KMS-11 (cell line): ENCODE data around the gene GMPR.

Experiments
- H2AFZ ChIP-seq: fragments of 200-600 bp; sonication (generic); 2 replicates; pipeline ENCODE4 v1.6.1; 2016; ENCODE audit warnings: antibody characterized with exemption, mixed run types, low read depth
- H3K27ac ChIP-seq: fragments of 200-600 bp; sonication (generic); 2 replicates; pipeline ENCODE4 v1.6.1; 2016; ENCODE audit warnings: mild to moderate bottlenecking, mixed run types
- H3K27me3 ChIP-seq: fragments of 200-600 bp; sonication (generic); 2 replicates; pipeline ENCODE4 v1.6.1; 2017; ENCODE audit warnings: mild to moderate bottlenecking, low read depth, mixed run types, moderate library complexity; ENCODE audit not compliant: insufficient read depth
- H3K36me3 ChIP-seq: fragments of 200-600 bp; sonication (generic); 2 replicates; pipeline ENCODE4 v1.6.1; 2017; ENCODE audit warnings: mild to moderate bottlenecking, mixed run types; ENCODE audit not compliant: insufficient read depth
- H3K4me1 ChIP-seq: fragments of 200-600 bp; sonication (generic); 2 replicates; pipeline ENCODE4 v1.6.1; 2016; ENCODE audit warnings: mild to moderate bottlenecking, low read depth, mixed run types; ENCODE audit not compliant: poor library complexity, severe bottlenecking
- H3K4me2 ChIP-seq: fragments of 200-600 bp; sonication (generic); 2 replicates; pipeline ENCODE4 v1.7.0; 2016; ENCODE audit warnings: mild to moderate bottlenecking, mixed run types
- H3K4me3 ChIP-seq: fragments of 200-600 bp; sonication (generic); IDR thresholded peaks from 2 replicates; pipeline ENCODE4 v1.6.1; 2017; ENCODE audit warnings: low read depth, low read length, mixed read lengths; ENCODE audit not compliant: insufficient read depth
- H3K79me2 ChIP-seq: fragments of 200-600 bp; sonication (generic); 2 replicates; pipeline ENCODE4 v1.6.1; 2016; ENCODE audit warnings: low read depth, mixed run types; ENCODE audit not compliant: insufficient read depth
- H3K9ac ChIP-seq: fragments of 200-600 bp; sonication (generic); 2 replicates; pipeline ENCODE4 v1.6.1; 2016; ENCODE audit warnings: mild to moderate bottlenecking, mixed run types
- H4K20me1 ChIP-seq: fragments of 200-600 bp; sonication (generic); 2 replicates; pipeline ENCODE4 v1.6.1; 2016; ENCODE audit warnings: mild to moderate bottlenecking, mixed run types; ENCODE audit not compliant: insufficient read depth
- TF ChIP-seq, protein P1 (sequence below): fragments of 200-600 bp; sonication (generic); conservative IDR thresholded peaks from 2 replicates; pipeline ENCODE4 v1.6.1; 2017; ENCODE audit warnings: low read depth, mild to moderate bottlenecking, antibody characterized with exemption, low read length, moderate library complexity, mixed read lengths

The GMPR gene

DNA sequence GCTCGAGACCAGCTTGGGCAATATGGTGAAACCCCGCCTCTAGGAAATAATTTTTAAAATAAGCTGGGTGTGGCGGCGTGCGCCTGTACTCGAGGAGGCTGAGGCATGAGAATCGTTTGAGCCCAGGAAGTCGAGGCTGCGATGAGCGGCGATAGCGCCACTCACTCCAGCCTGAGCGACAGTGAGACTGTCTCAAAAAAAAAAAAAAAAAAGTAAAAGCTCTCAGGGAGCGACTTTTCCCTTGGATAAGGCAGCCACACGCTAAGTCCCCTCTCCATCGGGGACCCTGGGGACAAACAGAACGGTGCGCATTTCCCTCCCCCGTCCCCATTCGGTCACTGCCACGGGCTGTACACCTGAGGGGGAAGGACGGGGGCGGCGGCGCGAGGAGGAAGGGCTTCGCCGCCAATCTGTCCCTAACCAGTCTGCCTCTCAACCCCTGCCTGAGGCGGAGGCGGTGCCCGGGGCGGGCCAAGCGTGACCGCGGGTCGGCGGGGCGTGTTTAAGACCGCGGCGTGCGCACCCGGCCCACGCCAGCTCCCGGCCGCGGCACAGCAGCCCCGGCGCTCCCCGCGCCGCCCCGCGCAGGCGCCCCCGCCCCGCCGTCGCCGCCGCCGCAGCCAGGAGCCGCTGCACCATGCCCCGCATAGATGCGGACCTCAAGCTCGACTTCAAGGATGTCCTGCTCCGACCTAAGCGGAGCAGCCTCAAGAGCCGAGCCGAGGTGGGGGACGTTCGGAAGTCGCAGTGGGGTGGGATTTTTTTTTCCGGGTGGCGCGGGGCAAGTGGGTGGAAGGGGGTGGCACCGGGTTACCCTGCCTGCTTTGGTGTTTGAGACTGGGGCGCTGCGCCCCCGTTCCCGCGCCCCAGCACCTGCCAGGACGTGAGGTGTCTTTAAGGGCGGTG lies at the start of gene GMPR:
Gene GMPR (plus strand): TSS at position 531 of the 906 bp plus-strand sequence. CDS start 107 bp downstream, at position 638.
- peak within 1 kb of the TSS; percentile 80 for H3K4me2 ChIP-seq
- no peaks in the 10 kb centered on the region for H4K20me1 ChIP-seq
- TF ChIP-seq, protein P1, sequence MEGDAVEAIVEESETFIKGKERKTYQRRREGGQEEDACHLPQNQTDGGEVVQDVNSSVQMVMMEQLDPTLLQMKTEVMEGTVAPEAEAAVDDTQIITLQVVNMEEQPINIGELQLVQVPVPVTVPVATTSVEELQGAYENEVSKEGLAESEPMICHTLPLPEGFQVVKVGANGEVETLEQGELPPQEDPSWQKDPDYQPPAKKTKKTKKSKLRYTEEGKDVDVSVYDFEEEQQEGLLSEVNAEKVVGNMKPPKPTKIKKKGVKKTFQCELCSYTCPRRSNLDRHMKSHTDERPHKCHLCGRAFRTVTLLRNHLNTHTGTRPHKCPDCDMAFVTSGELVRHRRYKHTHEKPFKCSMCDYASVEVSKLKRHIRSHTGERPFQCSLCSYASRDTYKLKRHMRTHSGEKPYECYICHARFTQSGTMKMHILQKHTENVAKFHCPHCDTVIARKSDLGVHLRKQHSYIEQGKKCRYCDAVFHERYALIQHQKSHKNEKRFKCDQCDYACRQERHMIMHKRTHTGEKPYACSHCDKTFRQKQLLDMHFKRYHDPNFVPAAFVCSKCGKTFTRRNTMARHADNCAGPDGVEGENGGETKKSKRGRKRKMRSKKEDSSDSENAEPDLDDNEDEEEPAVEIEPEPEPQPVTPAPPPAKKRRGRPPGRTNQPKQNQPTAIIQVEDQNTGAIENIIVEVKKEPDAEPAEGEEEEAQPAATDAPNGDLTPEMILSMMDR: no peak
- H3K36me3 ChIP-seq: no peaks in the 10 kb centered on the region
- no peak within 1 kb of the TSS for H3K4me3 ChIP-seq
- no peaks in the 10 kb centered on the region for H3K79me2 ChIP-seq
- peak within 1 kb of the TSS; percentile 59; the same call in 1 of the 2 replicates for H2AFZ ChIP-seq
- no peak within 1 kb of the TSS; the same call in 1 of the 2 replicates for H3K9ac ChIP-seq
- H3K27me3 ChIP-seq: no peaks in the 10 kb centered on the region; the same call in 1 of the 2 replicates
- H3K27ac ChIP-seq: no peak within 1 kb of the TSS
- H3K4me1 ChIP-seq: peaks cover 23% of the 10 kb centered on the region

- no peaks in the 10 kb centered on the region for H4K20me1 ChIP-seq
- no peaks in the 10 kb centered on the region for H3K27me3 ChIP-seq
- no peaks in the 10 kb centered on the region for H3K4me1 ChIP-seq
- H3K79me2 ChIP-seq: no peaks in the 10 kb centered on the region
- TF ChIP-seq, protein P1: no peak
- H3K4me3 ChIP-seq: no peak overlapping the region
- no peak overlapping the region for H3K27ac ChIP-seq
- no peaks in the 10 kb centered on the region for H3K36me3 ChIP-seq
- no peak overlapping the region for H3K9ac ChIP-seq
- no peak overlapping the region for H2AFZ ChIP-seq
- H3K4me2 ChIP-seq: no peak overlapping the region
These were observed 48.2 kb upstream of the GMPR start for GRCh38 chr6:16190214-16190613.

DNA sequence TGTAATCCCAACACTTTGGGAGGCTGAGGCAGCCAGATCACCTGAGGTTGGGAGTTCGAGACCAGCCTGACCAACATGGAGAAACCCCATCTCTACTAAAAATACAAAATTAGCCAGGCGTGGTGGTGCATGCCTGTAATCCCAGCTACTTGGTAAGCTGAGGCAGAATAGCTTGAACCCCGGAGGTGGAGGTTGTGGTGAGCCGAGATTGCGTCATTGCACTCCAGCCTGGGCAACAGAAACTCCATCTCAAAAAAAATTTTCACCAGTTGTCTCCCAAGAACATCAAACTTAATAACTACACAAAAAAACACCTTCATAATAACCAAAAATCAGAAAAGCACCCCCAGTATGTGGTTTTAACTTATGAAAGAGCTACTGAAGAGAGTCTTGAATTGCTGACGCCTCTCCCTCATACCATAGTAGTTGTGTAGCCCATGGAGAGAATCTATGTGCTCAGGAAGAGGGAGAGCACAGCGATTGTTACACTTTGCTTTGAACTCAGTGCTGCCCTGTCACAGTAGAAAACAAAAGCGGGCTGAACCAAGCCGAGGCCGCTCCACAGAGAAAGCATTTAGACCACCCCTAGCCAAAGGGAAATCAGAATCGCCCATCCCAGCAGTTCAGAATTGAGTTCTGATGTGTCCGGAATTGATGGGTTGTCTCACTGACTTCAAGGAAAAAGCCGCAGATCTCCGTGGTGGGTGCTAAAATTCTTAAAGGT lies 42.0 kb upstream of the GMPR start:
- Histone ChIP-seq H3K36me3 (no peaks in the 10 kb centered on the region), H3K4me2 (no peak overlapping the region), H3K27ac (no peak overlapping the region), H4K20me1 (no peaks in the 10 kb centered on the region), H3K4me1 (no peaks in the 10 kb centered on the region), H2AFZ (no peak overlapping the region), H3K9ac (no peak overlapping the region), H3K27me3 (no peaks in the 10 kb centered on the region), H3K4me3 (no peak overlapping the region), H3K79me2 (no peaks in the 10 kb centered on the region)
- TF ChIP-seq, protein P1: no peak

DNA sequence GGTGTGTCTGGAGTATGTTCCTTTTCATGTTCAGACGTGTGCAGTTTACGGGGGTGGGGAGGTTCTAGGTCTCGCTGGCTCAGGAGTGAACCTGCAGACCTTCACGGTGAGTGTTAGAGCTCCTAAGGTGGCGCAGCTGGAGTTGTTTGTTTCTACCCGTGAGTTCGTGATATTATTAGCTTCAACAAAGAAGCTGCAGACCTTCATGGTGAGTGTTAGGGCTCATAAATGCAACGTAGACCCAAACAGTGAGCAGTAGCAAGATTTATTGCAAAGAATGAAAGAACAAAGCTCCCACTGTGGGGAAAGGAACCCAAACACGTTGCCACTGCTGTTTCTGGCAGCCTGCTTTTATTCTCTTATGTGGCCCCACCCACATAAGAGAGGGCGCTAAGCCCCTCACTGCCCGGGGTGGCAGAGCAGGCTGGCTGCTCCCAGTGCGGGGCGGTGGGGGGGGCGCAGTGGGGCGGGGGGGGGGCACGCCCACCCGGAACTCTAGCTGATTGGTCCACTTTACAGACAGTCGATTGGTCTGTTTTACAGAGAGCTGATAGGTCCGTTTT lies 41.3 kb upstream of the GMPR start:
- no peak overlapping the region for H2AFZ ChIP-seq

More for the DNA sequence above, 41.3 kb upstream of the GMPR start:
- no peaks in the 10 kb centered on the region for H3K27me3 ChIP-seq
- no peaks in the 10 kb centered on the region for H4K20me1 ChIP-seq
- no peak overlapping the region for H3K4me2 ChIP-seq
- no peaks in the 10 kb centered on the region for H3K79me2 ChIP-seq
- no peaks in the 10 kb centered on the region for H3K4me1 ChIP-seq
- no peak overlapping the region for H3K27ac ChIP-seq
- no peak overlapping the region for H3K9ac ChIP-seq
- H3K4me3 ChIP-seq: no peak overlapping the region
- no peaks in the 10 kb centered on the region for H3K36me3 ChIP-seq
- TF ChIP-seq, protein P1: no peak
